ENCODE data around the gene KYAT1.
A peak's percentile ranks its signal among the peaks of the same experiment; 100 is the strongest.

Gene KYAT1

DNA sequence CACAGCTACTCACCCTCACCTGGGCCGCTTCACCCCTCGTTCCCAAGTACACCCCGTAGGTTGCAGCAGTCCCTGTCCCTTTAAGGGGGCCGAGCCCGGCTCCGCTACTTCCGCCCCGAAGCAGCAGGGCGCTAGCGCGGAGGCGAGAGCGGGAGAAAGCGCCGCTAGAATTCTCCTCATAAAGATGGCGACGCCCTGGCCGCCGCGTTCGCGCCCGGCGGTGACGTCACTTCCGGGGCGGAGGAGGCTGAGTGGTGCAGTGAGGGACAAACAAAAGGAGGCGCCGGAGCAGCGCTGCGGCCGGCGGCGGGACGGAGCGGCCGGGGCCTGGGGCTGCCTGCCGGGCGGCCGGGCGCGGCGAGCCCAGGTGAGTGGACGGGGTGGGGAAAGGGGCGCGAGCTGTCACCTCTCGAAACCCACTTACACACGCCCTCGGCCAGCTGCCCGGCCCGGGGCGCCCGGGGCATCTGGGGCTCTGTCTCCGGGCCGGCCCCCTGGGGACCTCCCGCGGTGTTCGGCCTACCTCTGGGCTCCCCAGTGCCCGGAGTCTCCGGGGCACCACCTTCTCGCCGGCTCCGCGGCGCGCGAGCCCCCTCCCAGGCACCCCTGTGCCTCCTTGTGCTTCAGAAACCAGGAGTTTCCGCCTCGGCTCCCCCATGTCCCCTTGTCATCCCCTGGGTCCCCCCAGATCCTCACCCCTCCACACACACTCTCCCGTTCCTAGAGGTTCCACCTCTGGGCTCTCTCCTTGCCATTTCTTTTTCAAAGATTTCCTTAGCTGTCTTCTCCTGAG, at the start of gene KYAT1, which contains the start of gene LRRC8A:
Gene KYAT1 (minus strand): TSS at position 67 of the 793 bp plus-strand sequence. CDS start 36,545 bp downstream, outside the sequence.
Gene LRRC8A (plus strand): TSS at position 250 of the 793 bp plus-strand sequence. CDS start 25,032 bp downstream, outside the sequence.
- TF ChIP-seq, protein P1, sequence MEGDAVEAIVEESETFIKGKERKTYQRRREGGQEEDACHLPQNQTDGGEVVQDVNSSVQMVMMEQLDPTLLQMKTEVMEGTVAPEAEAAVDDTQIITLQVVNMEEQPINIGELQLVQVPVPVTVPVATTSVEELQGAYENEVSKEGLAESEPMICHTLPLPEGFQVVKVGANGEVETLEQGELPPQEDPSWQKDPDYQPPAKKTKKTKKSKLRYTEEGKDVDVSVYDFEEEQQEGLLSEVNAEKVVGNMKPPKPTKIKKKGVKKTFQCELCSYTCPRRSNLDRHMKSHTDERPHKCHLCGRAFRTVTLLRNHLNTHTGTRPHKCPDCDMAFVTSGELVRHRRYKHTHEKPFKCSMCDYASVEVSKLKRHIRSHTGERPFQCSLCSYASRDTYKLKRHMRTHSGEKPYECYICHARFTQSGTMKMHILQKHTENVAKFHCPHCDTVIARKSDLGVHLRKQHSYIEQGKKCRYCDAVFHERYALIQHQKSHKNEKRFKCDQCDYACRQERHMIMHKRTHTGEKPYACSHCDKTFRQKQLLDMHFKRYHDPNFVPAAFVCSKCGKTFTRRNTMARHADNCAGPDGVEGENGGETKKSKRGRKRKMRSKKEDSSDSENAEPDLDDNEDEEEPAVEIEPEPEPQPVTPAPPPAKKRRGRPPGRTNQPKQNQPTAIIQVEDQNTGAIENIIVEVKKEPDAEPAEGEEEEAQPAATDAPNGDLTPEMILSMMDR (IDR thresholded peaks at IDR 0.05): no peak

DNA sequence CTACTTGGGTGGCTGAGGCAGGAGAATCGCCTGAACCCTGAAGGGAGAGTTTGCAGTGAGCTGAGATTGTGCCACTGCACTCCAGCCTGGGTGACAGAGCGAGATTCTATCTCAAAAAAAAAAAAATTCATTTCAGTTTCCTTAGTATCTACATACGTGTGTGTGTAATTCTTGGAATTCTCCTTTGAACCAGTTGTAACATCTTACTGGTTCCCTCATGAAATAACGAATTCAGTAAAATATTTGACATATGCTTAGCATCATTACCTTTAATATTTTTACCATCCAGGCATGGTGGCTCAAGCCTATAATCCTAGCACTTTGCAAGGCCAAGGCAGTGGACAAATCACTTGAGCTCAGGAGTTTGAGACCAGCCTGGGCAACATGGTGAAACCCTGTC, 47.8 kb upstream of the KYAT1 start:
- TF ChIP-seq, protein P1 (IDR thresholded peaks at IDR 0.05): no peak

DNA sequence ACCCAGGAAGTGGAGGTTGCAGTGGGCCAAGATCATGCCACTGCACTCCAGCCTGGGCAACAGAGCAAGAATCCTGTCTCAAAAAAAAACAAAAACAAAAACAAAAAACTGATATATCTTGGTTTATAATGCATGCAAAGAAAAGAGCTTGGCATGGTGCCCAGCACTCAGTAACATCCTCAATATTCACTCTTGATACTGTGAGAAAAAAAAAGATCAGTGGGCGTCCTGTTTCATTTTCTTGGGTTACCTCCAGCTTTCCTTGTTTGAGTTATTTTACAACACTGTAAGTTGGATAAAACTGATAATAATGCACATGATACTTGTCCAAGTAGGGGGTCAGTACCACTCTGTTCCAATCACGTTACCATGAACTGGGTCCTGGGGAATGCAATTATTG, 46.9 kb upstream of the KYAT1 start:
- TF ChIP-seq, protein P1 (IDR thresholded peaks at IDR 0.05): no peak

DNA sequence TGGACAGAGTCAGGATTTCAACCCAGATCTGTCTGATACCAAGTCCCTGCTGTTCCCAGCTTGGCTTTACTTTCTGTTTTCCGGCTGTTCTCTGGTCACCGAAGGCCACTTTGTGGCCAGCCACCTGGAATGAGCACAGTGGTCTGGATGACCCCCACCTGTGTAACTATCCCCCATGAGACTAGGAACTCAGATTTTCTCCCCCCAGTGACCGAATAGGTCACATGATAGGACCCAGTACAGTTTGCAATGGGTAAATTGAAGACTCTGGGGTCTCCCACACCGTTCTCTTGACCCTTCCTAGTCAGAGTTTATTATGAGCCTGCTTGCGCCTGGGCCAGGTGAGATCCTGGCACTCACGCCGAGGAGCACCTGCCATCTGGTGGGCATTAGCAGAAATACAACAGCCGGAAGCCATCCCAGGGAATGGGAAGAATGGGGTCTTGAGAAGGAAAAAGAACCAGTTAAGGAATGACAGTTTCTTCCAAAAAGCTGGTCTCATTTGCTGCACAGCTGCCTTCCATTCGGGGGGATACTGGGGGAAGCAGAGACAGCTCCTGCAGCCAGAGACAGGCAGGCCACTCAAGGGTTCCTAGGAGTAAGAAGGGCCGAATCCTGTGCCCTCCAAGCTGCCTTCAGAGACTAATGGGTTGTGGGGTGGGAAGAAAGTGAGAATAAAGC, 46.1 kb upstream of the KYAT1 start:
- TF ChIP-seq, protein P1 (IDR thresholded peaks at IDR 0.05): peak; percentile 89

DNA sequence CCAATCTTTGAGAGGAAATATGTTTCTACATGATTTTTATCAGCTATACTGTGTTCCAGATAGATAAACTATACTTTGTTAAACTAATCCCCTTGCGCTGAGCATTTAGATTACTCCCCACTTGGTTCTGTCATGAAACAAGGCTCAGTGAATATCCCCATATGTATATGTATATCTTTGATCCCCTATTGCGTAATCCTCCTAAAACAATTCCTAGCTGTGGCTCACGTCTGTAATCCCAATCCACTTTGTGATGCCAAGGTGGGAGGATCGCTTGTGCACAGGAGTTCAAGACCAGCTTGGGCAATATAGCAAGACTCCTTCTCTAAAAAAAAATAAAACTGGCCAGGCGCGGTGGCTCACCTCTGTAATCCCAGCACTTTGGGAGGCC, 41.7 kb upstream of the KYAT1 start:
- TF ChIP-seq, protein P1 (IDR thresholded peaks at IDR 0.05): no peak

DNA sequence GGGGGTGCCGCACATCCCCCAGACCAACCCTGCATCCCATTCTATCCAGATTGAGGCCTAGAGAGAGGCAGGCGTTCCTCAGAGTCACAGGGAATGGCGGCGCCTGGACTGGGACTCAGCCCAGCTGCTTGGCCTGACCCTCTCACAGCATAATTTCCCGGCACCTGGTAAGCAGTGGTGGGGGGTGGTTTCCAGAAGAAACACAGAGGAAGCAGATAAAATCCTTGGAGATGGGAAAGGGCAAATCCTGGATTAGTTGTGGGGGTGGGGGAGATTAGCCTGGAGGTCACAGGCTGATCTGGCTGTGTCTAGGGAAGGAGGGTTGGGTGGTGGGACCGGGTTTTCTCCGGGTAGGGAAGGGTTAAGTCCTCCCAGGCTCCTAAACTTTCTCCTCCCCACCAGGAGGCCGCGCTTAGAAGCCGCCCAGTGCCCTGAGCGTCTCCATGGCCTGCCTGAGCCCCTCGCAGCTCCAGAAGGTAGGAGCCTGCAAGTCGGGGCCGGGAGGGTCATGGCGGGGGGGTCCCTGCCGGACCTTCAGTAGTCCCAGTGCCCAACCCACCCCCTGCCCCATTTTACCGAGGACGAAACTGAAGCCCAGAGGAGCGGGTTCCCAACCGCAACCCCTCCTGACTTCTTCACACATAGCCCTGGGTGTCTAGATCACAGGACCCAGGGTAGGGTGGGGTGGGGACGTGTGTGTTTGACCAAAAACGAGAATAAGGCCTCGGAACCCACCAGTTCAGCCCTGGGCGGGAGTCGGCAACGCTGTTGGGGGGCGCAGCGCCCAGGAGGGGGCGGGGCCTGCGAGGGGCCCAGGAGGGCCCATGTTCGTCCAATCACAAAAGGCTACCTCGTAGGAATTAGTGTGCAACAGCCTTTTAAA, 40.4 kb upstream of the KYAT1 start:
- TF ChIP-seq, protein P1 (IDR thresholded peaks at IDR 0.05): no peak

DNA sequence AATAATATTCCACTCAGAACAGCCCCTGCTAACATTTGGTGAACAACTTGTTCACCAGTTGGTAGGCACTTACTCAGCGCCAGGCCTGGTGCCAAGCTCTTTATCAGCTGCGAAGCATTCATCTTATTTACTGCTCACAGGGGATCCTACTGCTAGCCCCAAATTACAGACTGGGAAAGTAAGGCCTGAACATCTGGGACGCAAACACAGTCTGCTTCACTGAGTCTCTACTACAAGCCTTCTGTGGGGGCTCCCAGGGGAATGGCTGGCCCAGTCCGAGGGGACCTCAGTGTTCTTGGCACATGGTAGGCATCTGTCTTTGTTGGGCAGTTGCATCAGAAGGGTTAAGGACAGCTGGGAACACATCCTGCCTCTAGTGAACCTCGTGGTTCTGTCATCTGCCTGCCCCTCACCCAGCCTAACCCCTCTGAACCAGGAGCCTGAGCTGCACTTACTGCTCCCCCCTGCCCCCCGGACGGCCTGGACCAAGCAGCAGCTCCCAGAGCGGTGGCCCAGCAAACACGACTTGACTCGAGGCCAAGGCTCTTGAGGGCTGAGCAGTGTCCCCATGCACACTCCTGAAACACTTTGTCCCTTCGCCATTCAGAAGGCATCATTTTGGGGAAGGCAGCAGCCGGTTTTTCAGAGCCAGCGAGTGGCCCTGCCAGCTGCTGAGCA, 38.8 kb upstream of the KYAT1 start, which contains the start of gene PHYHD1:
Gene PHYHD1 (plus strand): TSS at position 602 of the 678 bp plus-strand sequence. CDS start 1,342 bp downstream, outside the sequence.
- TF ChIP-seq, protein P1 (IDR thresholded peaks at IDR 0.05): no peak

All from LNCAP (cell line).